22Rv1 (cell line): Measurements from ENCODE around the gene HPCA.

Source experiments
- H3K27ac ChIP-seq: fragments of 450-650 bp; 2 replicates; pipeline ENCODE4 v1.5.1; 2017
- CTCF ChIP-seq: fragments of 450-650 bp; IDR thresholded peaks from 2 replicates; pipeline ENCODE4 v1.5.1; 2017; ENCODE audit warnings: mild to moderate bottlenecking
- ZFX ChIP-seq: fragments of 450-650 bp; IDR thresholded peaks from 2 replicates; pipeline ENCODE4 v1.6.1; 2017; ENCODE audit warnings: antibody characterized with exemption, borderline replicate concordance

HPCA gene

GRCh38 chr1:32867671-32868070 is 18.6 kb upstream of the HPCA start:
- H3K27ac ChIP-seq: no peak overlapping the region
- no peak for TF ChIP-seq CTCF
- TF ChIP-seq ZFX: no peak

GRCh38 chr1:32868085-32868484 is 18.2 kb upstream of the HPCA start:
- TF ChIP-seq CTCF (no peak), ZFX (no peak)
- H3K27ac ChIP-seq: no peak overlapping the region

- H3K27ac ChIP-seq: no peak overlapping the region
- no peak for TF ChIP-seq ZFX
These were observed 17.4 kb upstream of the HPCA start for GRCh38 chr1:32868806-32869455.

- no peak overlapping the region for H3K27ac ChIP-seq
- no peak for TF ChIP-seq ZFX
- no peak for TF ChIP-seq CTCF
These were observed 16.2 kb upstream of the HPCA start for GRCh38 chr1:32869923-32870614.

GRCh38 chr1:32870615-32871363 is 15.5 kb upstream of the HPCA start, which contains the start of gene FNDC5:
FNDC5 (minus strand) TSS chr1:32870912.
- no peak within 1 kb of the TSS for H3K27ac ChIP-seq
- no peak for TF ChIP-seq ZFX
- no peak for TF ChIP-seq CTCF

- TF ChIP-seq CTCF: no peak
- no peak for TF ChIP-seq ZFX
- no peak overlapping the region for H3K27ac ChIP-seq
These were observed 14.7 kb upstream of the HPCA start for GRCh38 chr1:32871364-32872191.

GRCh38 chr1:32872192-32872460 is 14.2 kb upstream of the HPCA start:
- TF ChIP-seq CTCF: no peak
- no peak for TF ChIP-seq ZFX
- no peak overlapping the region for H3K27ac ChIP-seq
